Panc1 (cell line): ENCODE results near the gene S100A6. TPM values are rescaled to one million over a fixed set of nuclear protein-coding genes. Genes with fewer than 3 reads are reported as not detected.

Source experiments
- ATAC-seq: fragments of 200-7000 bp; cut with Tn5 transposase; 2 replicates; pipeline ENCODE4 v1.9.1; 2020; ENCODE audit warnings: mild to moderate bottlenecking, moderate library complexity
- BruUV-seq: library from RNA; stranded (reverse); fragments of 400-500 nt; replicated peaks from 2 replicates; lab custom pipeline; 2021; lab: Mats Ljungman, UMichigan
- CTCF ChIA-PET: fragments of 300-600 bp; sonication (Branson Sonifier 250); formaldehyde crosslinking; loops from one replicate; lab custom pipeline; 2022; ENCODE audit warnings: antibody characterized with exemption; lab: Charles Lee
- POLR2A ChIA-PET: fragments of 300-600 bp; sonication (Branson Sonifier 250); formaldehyde crosslinking; loops from one replicate; lab custom pipeline; 2022; ENCODE audit warnings: antibody characterized with exemption; lab: Charles Lee
- DNase-seq: peaks from one replicate; pipeline ENCODE4 v3.0.0-alpha.2; 2010; ENCODE audit warnings: low read depth, low spot score
- H3K27ac ChIP-seq: 2 replicates; pipeline ENCODE4 v1.5.1; 2011; ENCODE audit warnings: mild to moderate bottlenecking, low read length, inconsistent platforms
- H3K27me3 ChIP-seq: fragments of 200-500 bp; sonication (Bioruptor generic); 2 replicates; pipeline ENCODE4 v1.6.0; 2014; ENCODE audit warnings: low read length, inconsistent platforms; ENCODE audit not compliant: control insufficient read depth, insufficient read depth
- H3K36me3 ChIP-seq: fragments of 200-500 bp; sonication (Bioruptor generic); 2 replicates; pipeline ENCODE4 v1.5.1; 2014; ENCODE audit warnings: inconsistent platforms, mild to moderate bottlenecking, low read length, moderate library complexity; ENCODE audit not compliant: control insufficient read depth, insufficient read depth
- H3K4me1 ChIP-seq: 2 replicates; pipeline ENCODE4 v1.5.1; 2011; ENCODE audit warnings: inconsistent platforms, mild to moderate bottlenecking, low read length, moderate library complexity; ENCODE audit not compliant: control insufficient read depth, insufficient read depth
- H3K4me3 ChIP-seq, 2 experiments: 2 replicates each; pipeline ENCODE4 v1.5.1; 2011 to 2012; ENCODE audit warnings: low read depth in 2 of 2, low read length in 2 of 2, mild to moderate bottlenecking in 2 of 2, inconsistent platforms in 1 of 2, moderate library complexity in 1 of 2
- H3K9me3 ChIP-seq: fragments of 200-500 bp; sonication (Bioruptor generic); 2 replicates; pipeline ENCODE4 v1.5.1; 2014; ENCODE audit warnings: low read depth, mild to moderate bottlenecking, inconsistent platforms, low read length, moderate library complexity; ENCODE audit not compliant: control insufficient read depth, insufficient read depth
- POLR2AphosphoS5 ChIP-seq: IDR thresholded peaks from 2 replicates; pipeline ENCODE4 v1.6.1; 2012; ENCODE audit warnings: mild to moderate bottlenecking, low read depth, low read length, moderate library complexity
- SIN3A ChIP-seq: IDR thresholded peaks from 2 replicates; pipeline ENCODE4 v1.6.1; 2012; ENCODE audit warnings: low read depth, mild to moderate bottlenecking, low read length, moderate library complexity, borderline replicate concordance; ENCODE audit not compliant: insufficient read depth
- TCF7L2 ChIP-seq: IDR thresholded peaks from 2 replicates; pipeline ENCODE4 v1.6.1; 2011; ENCODE audit warnings: mild to moderate bottlenecking, low read depth, low read length, inconsistent platforms
- in situ Hi-C: cut with HindIII; loops from 2 replicates; pipeline ENCODE4 v1.10.0; 2016; ENCODE audit warnings: low sequenced_read_pairs, low pct_unique_long_range_greater_than_20kb
- intact Hi-C: fragments of 100-400 bp; cut with micrococcal nuclease; formaldehyde crosslinking; loops from one replicate; pipeline ENCODE4 v1.10.0; 2022; ENCODE audit not compliant: unreplicated experiment
- total RNA-seq: library from RNA; stranded (reverse); gene quantifications from one replicate; pipeline ENCODE4 v1.2.1, GENCODE V29; 2021; ENCODE audit not compliant: unreplicated experiment
- TF ChIP-seq, protein P1 (sequence below), 2 experiments: IDR thresholded peaks; 2 replicates each; pipeline ENCODE4 v1.6.1; 2011 to 2012; ENCODE audit warnings: low read depth in 2 of 2, control low read depth in 1 of 2, low read length in 1 of 2, mild to moderate bottlenecking in 1 of 2, moderate library complexity in 1 of 2; ENCODE audit not compliant: insufficient read depth in 1 of 2
- TF ChIP-seq, protein P2 (sequence below): fragments of 450-650 bp; IDR thresholded peaks from 2 replicates; pipeline ENCODE4 v1.5.1; 2017; ENCODE audit warnings: mild to moderate bottlenecking

S100A6 gene
- total RNA-seq, 1 experiment from 2014 or later = 1,986 TPM

DNA sequence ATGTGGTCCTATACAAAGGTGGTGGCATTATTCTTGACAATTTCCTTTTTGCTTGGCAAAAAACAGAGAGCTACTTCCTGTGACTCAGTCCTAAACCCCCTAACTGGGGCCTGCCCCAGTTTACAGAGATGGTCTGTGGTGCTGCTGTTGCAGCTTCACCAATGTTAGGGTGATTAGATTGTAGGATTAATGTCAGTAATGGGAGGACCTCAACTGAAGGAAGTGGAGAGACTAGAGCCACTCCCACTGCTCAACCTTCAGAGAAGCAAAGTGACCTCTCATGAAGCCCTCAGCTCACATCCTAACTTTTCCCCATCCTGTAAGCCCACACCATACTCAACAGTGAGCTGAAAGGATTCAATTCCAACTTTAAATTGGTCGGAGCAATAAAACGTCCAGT lies 3.6 kb downstream of the S100A6 start:
- Histone ChIP-seq H3K27me3 (no peaks in the 10 kb centered on the region), H3K4me1 (peaks cover 28% of the 10 kb centered on the region), H3K36me3 (no peaks in the 10 kb centered on the region; the same call in 1 of the 2 replicates), H3K4me3 (peak overlapping the region in 1 of 2 experiments; percentile 86; a peak in 2 of 4 replicates), H3K9me3 (no peaks in the 10 kb centered on the region), H3K27ac (peak overlapping the region; percentile 91)
- intact Hi-C loops = no loop called here
- BruUV-seq = no TSS peak
- POLR2A ChIA-PET = interaction anchor here (0.6 to 0.7 kb wide), 2 partner anchors 79 to 95 kb away, joined by 6 to 8 read pairs; partner anchors contain the start of gene S100A13
- in situ Hi-C loops = no loop called here
- TF ChIP-seq TCF7L2 (no peak), SIN3A (no peak), POLR2AphosphoS5 (no peak; the same call in none of the 2 replicates)
- TF ChIP-seq, protein P1, sequence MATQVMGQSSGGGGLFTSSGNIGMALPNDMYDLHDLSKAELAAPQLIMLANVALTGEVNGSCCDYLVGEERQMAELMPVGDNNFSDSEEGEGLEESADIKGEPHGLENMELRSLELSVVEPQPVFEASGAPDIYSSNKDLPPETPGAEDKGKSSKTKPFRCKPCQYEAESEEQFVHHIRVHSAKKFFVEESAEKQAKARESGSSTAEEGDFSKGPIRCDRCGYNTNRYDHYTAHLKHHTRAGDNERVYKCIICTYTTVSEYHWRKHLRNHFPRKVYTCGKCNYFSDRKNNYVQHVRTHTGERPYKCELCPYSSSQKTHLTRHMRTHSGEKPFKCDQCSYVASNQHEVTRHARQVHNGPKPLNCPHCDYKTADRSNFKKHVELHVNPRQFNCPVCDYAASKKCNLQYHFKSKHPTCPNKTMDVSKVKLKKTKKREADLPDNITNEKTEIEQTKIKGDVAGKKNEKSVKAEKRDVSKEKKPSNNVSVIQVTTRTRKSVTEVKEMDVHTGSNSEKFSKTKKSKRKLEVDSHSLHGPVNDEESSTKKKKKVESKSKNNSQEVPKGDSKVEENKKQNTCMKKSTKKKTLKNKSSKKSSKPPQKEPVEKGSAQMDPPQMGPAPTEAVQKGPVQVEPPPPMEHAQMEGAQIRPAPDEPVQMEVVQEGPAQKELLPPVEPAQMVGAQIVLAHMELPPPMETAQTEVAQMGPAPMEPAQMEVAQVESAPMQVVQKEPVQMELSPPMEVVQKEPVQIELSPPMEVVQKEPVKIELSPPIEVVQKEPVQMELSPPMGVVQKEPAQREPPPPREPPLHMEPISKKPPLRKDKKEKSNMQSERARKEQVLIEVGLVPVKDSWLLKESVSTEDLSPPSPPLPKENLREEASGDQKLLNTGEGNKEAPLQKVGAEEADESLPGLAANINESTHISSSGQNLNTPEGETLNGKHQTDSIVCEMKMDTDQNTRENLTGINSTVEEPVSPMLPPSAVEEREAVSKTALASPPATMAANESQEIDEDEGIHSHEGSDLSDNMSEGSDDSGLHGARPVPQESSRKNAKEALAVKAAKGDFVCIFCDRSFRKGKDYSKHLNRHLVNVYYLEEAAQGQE (IDR thresholded peaks at IDR 0.05; ENCODE audit: insufficient read depth in 1 of 2, low read depth in 2 of 2, low read length in 1 of 2) = no peak
- TF ChIP-seq, protein P2, sequence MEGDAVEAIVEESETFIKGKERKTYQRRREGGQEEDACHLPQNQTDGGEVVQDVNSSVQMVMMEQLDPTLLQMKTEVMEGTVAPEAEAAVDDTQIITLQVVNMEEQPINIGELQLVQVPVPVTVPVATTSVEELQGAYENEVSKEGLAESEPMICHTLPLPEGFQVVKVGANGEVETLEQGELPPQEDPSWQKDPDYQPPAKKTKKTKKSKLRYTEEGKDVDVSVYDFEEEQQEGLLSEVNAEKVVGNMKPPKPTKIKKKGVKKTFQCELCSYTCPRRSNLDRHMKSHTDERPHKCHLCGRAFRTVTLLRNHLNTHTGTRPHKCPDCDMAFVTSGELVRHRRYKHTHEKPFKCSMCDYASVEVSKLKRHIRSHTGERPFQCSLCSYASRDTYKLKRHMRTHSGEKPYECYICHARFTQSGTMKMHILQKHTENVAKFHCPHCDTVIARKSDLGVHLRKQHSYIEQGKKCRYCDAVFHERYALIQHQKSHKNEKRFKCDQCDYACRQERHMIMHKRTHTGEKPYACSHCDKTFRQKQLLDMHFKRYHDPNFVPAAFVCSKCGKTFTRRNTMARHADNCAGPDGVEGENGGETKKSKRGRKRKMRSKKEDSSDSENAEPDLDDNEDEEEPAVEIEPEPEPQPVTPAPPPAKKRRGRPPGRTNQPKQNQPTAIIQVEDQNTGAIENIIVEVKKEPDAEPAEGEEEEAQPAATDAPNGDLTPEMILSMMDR = no peak
- CTCF ChIA-PET = interaction anchor here (0.7 to 2.6 kb wide), 8 partner anchors 11 to 102 kb away, joined by 3 to 16 read pairs (median 8); partner anchors contain the start of genes CHTOP, S100A13, S100A2 and S100A4
- ATAC-seq (no peak), DNase-seq (no peak)

DNA sequence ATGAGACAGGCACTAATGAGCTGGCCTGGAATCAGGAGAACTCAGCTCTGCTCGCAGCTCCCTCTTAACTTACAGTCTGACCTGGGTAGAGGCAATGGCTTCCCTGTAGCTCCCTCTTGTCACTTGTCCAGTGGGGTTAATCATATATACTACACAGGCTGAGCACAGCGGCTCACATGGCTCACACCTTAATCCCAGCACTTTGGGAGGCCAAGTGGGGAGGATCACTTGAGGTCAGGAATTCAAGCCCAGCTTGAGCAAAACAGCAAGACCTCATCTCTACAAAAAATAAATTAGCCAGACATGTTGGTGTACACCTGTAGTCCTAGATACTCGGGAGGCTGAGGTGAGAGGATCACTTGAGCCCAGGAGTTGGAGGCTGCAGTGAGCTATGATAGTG lies 4.2 kb downstream of the S100A6 start:
- no peak for ATAC-seq
- Histone ChIP-seq H3K27ac (peak overlapping the region; percentile 91; the same call in 1 of the 2 replicates), H3K4me3 (no peak overlapping the region), H3K27me3 (no peaks in the 10 kb centered on the region), H3K36me3 (no peaks in the 10 kb centered on the region; the same call in 1 of the 2 replicates), H3K9me3 (no peaks in the 10 kb centered on the region), H3K4me1 (peaks cover 25% of the 10 kb centered on the region)
- POLR2A ChIA-PET = interaction anchor here (0.6 kb wide), 2 partner anchors 14 to 21 kb away, joined by 6 to 7 read pairs; partner anchors contain the start of gene S100A4
- DNase-seq = no peak
- CTCF ChIA-PET = interaction anchor here (1.1 to 2.6 kb wide), 6 partner anchors 11 to 103 kb away, joined by 3 to 16 read pairs (median 8); partner anchors contain the start of genes CHTOP, S100A13 and S100A4
- in situ Hi-C loops (no loop called here), intact Hi-C loops (no loop called here)
- TF ChIP-seq TCF7L2 (no peak), POLR2AphosphoS5 (no peak), SIN3A (no peak)
- TF ChIP-seq, protein P1 (IDR thresholded peaks at IDR 0.05; ENCODE audit: insufficient read depth in 1 of 2, low read depth in 2 of 2, low read length in 1 of 2) = no peak
- no TSS peak for BruUV-seq
